ENCODE results near the gene COL13A1. TPM values are rescaled to one million over a fixed set of nuclear protein-coding genes. Genes with fewer than 3 reads are reported as not detected.

COL13A1 gene
- total RNA-seq, 4 donors from 2014 or later: 1.2 to 6.8 (median 3.9) TPM

DNA sequence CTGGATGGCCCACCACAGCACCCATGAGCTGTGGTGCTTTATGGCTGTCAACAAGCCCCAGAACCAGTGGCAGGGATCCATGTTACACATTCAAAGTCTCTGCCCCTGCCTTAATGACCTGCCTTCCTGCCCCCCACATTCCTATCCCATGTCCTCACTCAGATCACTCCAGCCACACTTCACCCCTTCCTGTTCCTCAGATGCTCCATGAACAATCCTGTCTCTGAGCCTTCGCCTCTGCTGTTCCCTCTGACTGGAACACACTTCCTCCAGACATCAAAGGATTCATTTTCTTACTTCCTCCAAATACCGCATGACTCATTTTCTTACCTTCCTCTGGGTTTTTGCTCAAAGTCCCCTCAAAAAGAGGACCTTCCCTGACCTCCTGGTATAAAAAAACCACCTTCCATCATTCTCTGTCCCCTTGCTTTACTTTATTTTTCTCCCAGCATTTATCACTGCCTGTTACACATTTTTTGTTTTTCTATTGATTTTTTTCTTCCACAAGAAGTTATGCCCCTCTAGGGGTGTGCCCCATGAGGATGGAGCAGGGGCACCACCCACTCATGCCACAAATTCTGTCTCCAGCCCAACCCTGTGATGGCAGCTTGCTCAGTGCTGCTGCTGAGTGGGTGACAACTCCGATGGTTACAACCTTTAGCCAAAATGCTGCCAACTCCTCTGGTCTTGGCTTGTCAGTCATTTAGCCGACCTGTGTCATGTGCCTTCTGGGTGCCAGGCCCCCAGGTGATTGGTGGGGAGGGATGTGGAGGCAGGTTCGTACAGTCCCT, 18.2 kb downstream of the COL13A1 start:
- H3K27me3 ChIP-seq: no peaks in the 10 kb centered on the region
- no peaks in the 10 kb centered on the region for H3K36me3 ChIP-seq
- TF ChIP-seq POLR2AphosphoS5 (IDR thresholded peaks at IDR 0.05): no peak
- no peak for TF ChIP-seq EP300 (IDR thresholded peaks at IDR 0.05)
- TF ChIP-seq, protein P1, sequence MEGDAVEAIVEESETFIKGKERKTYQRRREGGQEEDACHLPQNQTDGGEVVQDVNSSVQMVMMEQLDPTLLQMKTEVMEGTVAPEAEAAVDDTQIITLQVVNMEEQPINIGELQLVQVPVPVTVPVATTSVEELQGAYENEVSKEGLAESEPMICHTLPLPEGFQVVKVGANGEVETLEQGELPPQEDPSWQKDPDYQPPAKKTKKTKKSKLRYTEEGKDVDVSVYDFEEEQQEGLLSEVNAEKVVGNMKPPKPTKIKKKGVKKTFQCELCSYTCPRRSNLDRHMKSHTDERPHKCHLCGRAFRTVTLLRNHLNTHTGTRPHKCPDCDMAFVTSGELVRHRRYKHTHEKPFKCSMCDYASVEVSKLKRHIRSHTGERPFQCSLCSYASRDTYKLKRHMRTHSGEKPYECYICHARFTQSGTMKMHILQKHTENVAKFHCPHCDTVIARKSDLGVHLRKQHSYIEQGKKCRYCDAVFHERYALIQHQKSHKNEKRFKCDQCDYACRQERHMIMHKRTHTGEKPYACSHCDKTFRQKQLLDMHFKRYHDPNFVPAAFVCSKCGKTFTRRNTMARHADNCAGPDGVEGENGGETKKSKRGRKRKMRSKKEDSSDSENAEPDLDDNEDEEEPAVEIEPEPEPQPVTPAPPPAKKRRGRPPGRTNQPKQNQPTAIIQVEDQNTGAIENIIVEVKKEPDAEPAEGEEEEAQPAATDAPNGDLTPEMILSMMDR (IDR thresholded peaks at IDR 0.05): no peak
- no peak for TF ChIP-seq POLR2A (IDR thresholded peaks at IDR 0.05)
- H3K9me3 ChIP-seq: peaks cover 0 to 6% (median 0%) of the 10 kb centered on the region in 3 donors
- H3K27ac ChIP-seq: no peak overlapping the region
- H3K4me3 ChIP-seq: no peak overlapping the region
- no peak for ATAC-seq
- WGBS, 2 donors (ENCODE audit: low coverage in 1 of 2): 77 to 83% methylated on average over 2 to 3 of the region's 5 CpGs
- H3K4me1 ChIP-seq: no peaks in the 10 kb centered on the region

GRCh38 chr10:69820817-69821216, 19.1 kb downstream of the COL13A1 start:
- Histone ChIP-seq H3K4me3 (no peak overlapping the region), H3K36me3 (no peaks in the 10 kb centered on the region), H3K27ac (no peak overlapping the region), H3K4me1 (peaks cover 0 to 5% (median 0%) of the 10 kb centered on the region in 3 donors), H3K27me3 (no peaks in the 10 kb centered on the region), H3K9me3 (peaks cover 0 to 6% (median 0%) of the 10 kb centered on the region in 3 donors)
- WGBS, 2 donors (ENCODE audit: low coverage in 1 of 2): 83% methylated on average over 3 of the region's 4 CpGs; no CpG with 5 or more reads in 1 of the 2 donors
- TF ChIP-seq EP300 (IDR thresholded peaks at IDR 0.05) (no peak), POLR2AphosphoS5 (IDR thresholded peaks at IDR 0.05) (no peak), POLR2A (IDR thresholded peaks at IDR 0.05) (no peak)
- TF ChIP-seq, protein P1 (IDR thresholded peaks at IDR 0.05): no peak
- no peak for ATAC-seq

GRCh38 chr10:69825604-69826003, 23.9 kb downstream of the COL13A1 start:
- no peak for ATAC-seq
- Histone ChIP-seq H3K36me3 (no peaks in the 10 kb centered on the region), H3K4me3 (no peak overlapping the region), H3K27me3 (no peaks in the 10 kb centered on the region), H3K4me1 (peaks cover 0 to 8% (median 0%) of the 10 kb centered on the region in 3 donors), H3K9me3 (no peaks in the 10 kb centered on the region), H3K27ac (no peak overlapping the region)
- TF ChIP-seq, protein P1 (IDR thresholded peaks at IDR 0.05): no peak
- no peak for TF ChIP-seq POLR2A (IDR thresholded peaks at IDR 0.05)
- no peak for TF ChIP-seq EP300 (IDR thresholded peaks at IDR 0.05)
- TF ChIP-seq POLR2AphosphoS5 (IDR thresholded peaks at IDR 0.05): no peak
- 70 to 100% methylated on average over 2 to 3 of the region's 6 CpGs for WGBS, 2 donors (ENCODE audit: low coverage in 1 of 2)

DNA sequence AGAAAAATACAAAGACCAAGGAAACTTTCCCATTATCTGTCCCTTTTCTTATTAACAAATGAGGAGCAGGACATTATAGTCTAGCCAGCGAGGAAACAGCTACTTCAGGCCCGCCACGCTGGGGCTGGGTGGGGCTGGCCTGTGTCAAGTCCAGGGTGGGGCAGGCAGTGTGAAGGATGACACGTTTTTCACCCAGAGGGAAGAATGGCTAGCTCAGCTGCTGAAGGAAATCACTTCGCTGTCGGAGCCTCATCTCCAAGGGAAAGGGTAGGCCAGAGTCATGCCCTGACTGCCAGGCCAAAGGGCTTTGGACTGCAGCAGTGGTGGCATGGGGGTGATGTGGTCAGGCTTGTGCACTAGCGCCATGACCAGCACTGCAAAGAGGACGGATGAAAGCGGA, 24.4 kb downstream of the COL13A1 start:
- WGBS, 2 donors (ENCODE audit: low coverage in 1 of 2): 61 to 72% methylated on average over 4 to 9 of the region's 9 CpGs
- no peaks in the 10 kb centered on the region for H3K9me3 ChIP-seq

More for the DNA sequence above, 24.4 kb downstream of the COL13A1 start:
- Histone ChIP-seq H3K27ac (no peak overlapping the region), H3K36me3 (no peaks in the 10 kb centered on the region), H3K27me3 (peaks cover 1% of the 10 kb centered on the region), H3K4me1 (peaks cover 0 to 8% (median 0%) of the 10 kb centered on the region in 3 donors), H3K4me3 (no peak overlapping the region)
- no peak for TF ChIP-seq EP300 (IDR thresholded peaks at IDR 0.05)
- TF ChIP-seq, protein P1 (IDR thresholded peaks at IDR 0.05): no peak
- TF ChIP-seq POLR2A (IDR thresholded peaks at IDR 0.05): no peak
- ATAC-seq: no peak
